Activated CD4-positive, alpha-beta T cell treated with anti-CD3 and anti-CD28 coated beads, Interleukin-2, amount 10 ng/mL, durations not matched to agents 7 days and 5 days (primary cell): ENCODE measurements around the gene TIMM44. TPM values are rescaled to one million over a fixed set of nuclear protein-coding genes. Genes with fewer than 3 reads are reported as not detected.
"Not testable (repeated sequence)": the region's sequence is repeated elsewhere in the genome, so short reads cannot be mapped to it uniquely, and the experiment has no call there.

Source experiments
- CTCF ChIA-PET: fragments of 350-600 bp; sonication (Branson Sonifier 250); formaldehyde crosslinking; loops from one replicate; lab custom pipeline; 2021; ENCODE audit warnings: antibody characterized with exemption; lab: Charles Lee
- POLR2A ChIA-PET: fragments of 350-600 bp; sonication (Branson Sonifier 250); formaldehyde crosslinking; loops from one replicate; lab custom pipeline; 2021; ENCODE audit warnings: antibody characterized with exemption; lab: Charles Lee
- DNase-seq: peaks from one replicate; pipeline ENCODE4 v3.0.0-alpha.2; 2020
- H3K27ac Mint-ChIP-seq: one replicate; pipeline ENCODE4 v1.8.0; 2021; ENCODE audit warnings: mild to moderate bottlenecking, moderate library complexity, mixed read lengths
- H3K27me3 Mint-ChIP-seq: one replicate; pipeline ENCODE4 v1.8.0; 2021; ENCODE audit warnings: mixed read lengths
- H3K36me3 Mint-ChIP-seq: one replicate; pipeline ENCODE4 v1.8.0; 2021; ENCODE audit warnings: low read depth, mixed read lengths
- H3K4me1 Mint-ChIP-seq: one replicate; pipeline ENCODE4 v1.8.0; 2021; ENCODE audit warnings: mixed read lengths
- H3K4me3 Mint-ChIP-seq: one replicate; pipeline ENCODE4 v1.8.0; 2021; ENCODE audit warnings: mild to moderate bottlenecking, moderate library complexity, mixed read lengths
- H3K9me3 Mint-ChIP-seq: one replicate; pipeline ENCODE4 v1.8.0; 2021; ENCODE audit warnings: mixed read lengths
- total RNA-seq, 2 experiments: library from RNA; stranded (reverse); gene quantifications; one replicate each; pipeline ENCODE4 v1.2.3, GENCODE V29; 2021

Gene TIMM44
- total RNA-seq, 2 experiments from 2014 or later, result 44.0 to 59.9 TPM

- POLR2A ChIA-PET, result interaction anchor here (1.0 to 1.4 kb wide), 2 partner anchors 9 to 24 kb away, joined by 3 read pairs; partner anchors contain the start of gene TIMM44
- Mint-ChIP-seq H3K4me3 (peak within 1 kb of the TSS; percentile 87), H3K27ac (peak within 1 kb of the TSS; percentile 94), H3K4me1 (peaks cover 38% of the 10 kb centered on the region), H3K27me3 (peaks cover 35% of the 10 kb centered on the region), H3K9me3 (no peaks in the 10 kb centered on the region), H3K36me3 (peaks cover 8% of the 10 kb centered on the region)
- peak; percentile 97 for DNase-seq
- CTCF ChIA-PET, result interaction anchor here (1.1 to 3.3 kb wide), 8 partner anchors 9 to 239 kb away, joined by 3 to 19 read pairs (median 9); partner anchors contain the start of genes MAP2K7, TIMM44 and TRAPPC5
Observed at GRCh38 chr19:7919610-7920518, 23.6 kb downstream of the TIMM44 start, which contains the start of gene SNAPC2. TSS of gene SNAPC2 (plus strand) at chr19:7920338. CDS start at chr19:7920367, 29 bp downstream.

GRCh38 chr19:7918615-7919421, 24.6 kb downstream of the TIMM44 start:
- Mint-ChIP-seq H3K4me3 (peak overlapping the region; percentile 19), H3K27ac (no peak overlapping the region), H3K27me3 (peaks cover 37% of the 10 kb centered on the region), H3K36me3 (peaks cover 8% of the 10 kb centered on the region), H3K4me1 (peaks cover 36% of the 10 kb centered on the region), H3K9me3 (no peaks in the 10 kb centered on the region)
- DNase-seq, result no peak
- CTCF ChIA-PET, result interaction anchor here (0.6 to 3.3 kb wide), 11 partner anchors 9 to 662 kb away, joined by 3 to 19 read pairs (median 10); partner anchors contain the start of genes LRRC8E, MAP2K7, TIMM44 and TRAPPC5
- POLR2A ChIA-PET, result no interaction called here

DNA sequence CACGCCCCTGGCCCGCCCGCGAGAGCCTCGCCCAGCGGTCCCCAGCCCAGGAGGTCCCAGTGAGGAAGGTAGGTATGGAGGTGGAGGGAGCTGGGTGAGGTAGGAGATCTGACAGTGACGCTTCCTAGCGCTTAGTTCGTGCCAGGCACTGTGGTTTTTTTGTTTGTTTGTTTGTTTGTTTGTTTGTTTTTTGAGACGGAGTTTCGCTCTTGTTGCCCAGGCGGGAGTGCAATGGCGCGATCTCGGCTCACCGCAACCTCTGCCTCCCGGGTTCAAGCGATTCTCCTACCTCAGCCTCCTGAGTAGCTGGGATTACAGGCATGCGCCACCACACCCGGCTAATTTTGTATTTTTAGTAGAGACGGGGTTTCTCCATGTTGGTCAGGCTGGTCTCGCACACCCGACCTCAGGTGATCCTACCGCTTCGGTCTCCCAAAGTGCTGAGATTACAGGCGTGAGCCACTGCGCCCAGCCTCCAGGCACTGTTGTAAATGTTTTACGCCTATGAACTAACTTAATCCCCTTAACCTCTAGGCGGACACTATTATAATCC, 25.3 kb downstream of the TIMM44 start:
- Mint-ChIP-seq H3K4me1 (peaks cover 36% of the 10 kb centered on the region), H3K27me3 (peaks cover 37% of the 10 kb centered on the region), H3K4me3 (peak overlapping the region; percentile 44)
- H3K36me3 Mint-ChIP-seq, POLR2A ChIA-PET, H3K9me3 Mint-ChIP-seq, DNase-seq, H3K27ac Mint-ChIP-seq: not testable (repeated sequence)
- CTCF ChIA-PET, result interaction anchor here (0.6 to 3.3 kb wide), 14 partner anchors 10 to 663 kb away, joined by 3 to 12 read pairs (median 4); partner anchors contain the start of genes LRRC8E, MAP2K7, TIMM44 and TRAPPC5

GRCh38 chr19:7917267-7918061, 26.0 kb downstream of the TIMM44 start:
- H3K9me3 Mint-ChIP-seq, result no peaks in the 10 kb centered on the region
- peak overlapping the region; percentile 63 for H3K4me3 Mint-ChIP-seq
- H3K27me3 Mint-ChIP-seq, result peaks cover 37% of the 10 kb centered on the region
- peak; percentile 51 for DNase-seq
- ChIA-PET CTCF (interaction anchor here (0.6 to 3.3 kb wide), 15 partner anchors 9 to 1945 kb away, joined by 3 to 12 read pairs (median 4); partner anchors contain the start of genes LRRC8E, MAP2K7, TIMM44 and TRAPPC5), POLR2A (no interaction called here)
- peaks cover 36% of the 10 kb centered on the region for H3K4me1 Mint-ChIP-seq
- no peak overlapping the region for H3K27ac Mint-ChIP-seq
- H3K36me3 Mint-ChIP-seq, result peaks cover 8% of the 10 kb centered on the region

GRCh38 chr19:7916955-7917266, 26.6 kb downstream of the TIMM44 start:
- peaks cover 6% of the 10 kb centered on the region for H3K36me3 Mint-ChIP-seq
- POLR2A ChIA-PET, result no interaction called here
- H3K27ac Mint-ChIP-seq, result no peak overlapping the region
- H3K4me1 Mint-ChIP-seq, result peaks cover 33% of the 10 kb centered on the region
- peak overlapping the region; percentile 63 for H3K4me3 Mint-ChIP-seq
- peaks cover 37% of the 10 kb centered on the region for H3K27me3 Mint-ChIP-seq
- H3K9me3 Mint-ChIP-seq, result no peaks in the 10 kb centered on the region
- CTCF ChIA-PET, result interaction anchor here (0.6 to 2.2 kb wide), 6 partner anchors 9 to 1946 kb away, joined by 3 to 10 read pairs (median 5); partner anchors contain the start of genes LRRC8E and MAP2K7
- no peak for DNase-seq

DNA sequence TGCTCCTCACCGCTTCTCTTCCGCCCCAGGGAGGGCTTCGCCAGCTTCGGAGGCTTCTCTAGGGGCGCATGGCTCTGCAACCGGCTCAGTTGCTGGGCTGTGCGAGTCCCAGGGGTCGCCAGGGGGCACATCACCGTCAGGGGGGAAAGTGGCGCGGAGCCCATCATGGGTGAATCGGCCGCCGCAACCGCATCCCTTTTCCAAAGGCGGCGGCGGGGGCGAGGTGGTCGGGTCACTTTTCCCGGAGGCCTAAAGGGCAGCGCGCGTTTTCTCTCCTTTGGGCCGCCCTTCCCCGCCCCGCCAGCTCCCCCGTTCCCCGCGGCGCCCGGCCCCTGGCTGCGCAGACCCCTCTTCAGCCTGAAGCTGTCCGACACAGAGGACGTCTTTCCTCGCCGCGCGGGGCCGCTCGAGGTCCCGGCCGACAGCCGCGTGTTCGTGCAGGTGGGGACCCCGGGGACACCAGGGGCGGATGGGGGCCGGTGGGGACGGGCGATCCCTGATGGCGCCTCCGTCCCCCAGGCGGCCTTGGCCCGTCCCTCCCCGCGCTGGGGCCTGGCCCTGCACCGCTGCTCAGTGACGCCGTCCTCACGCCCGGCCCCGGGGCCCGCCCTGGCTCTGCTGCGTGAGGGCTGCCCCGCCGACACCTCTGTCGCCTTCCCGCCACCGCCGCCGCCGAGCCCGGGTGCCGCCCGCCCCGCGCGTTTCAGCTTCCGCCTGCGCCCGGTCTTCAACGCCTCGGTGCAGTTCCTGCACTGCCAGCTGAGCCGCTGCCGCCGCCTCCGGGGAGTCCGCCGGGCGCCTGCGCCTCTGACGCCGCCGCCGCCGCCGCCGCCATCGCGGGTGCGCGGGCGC, 27.1 kb downstream of the TIMM44 start:
- Mint-ChIP-seq H3K27me3 (peaks cover 37% of the 10 kb centered on the region), H3K4me3 (peak overlapping the region; percentile 63), H3K36me3 (peaks cover 7% of the 10 kb centered on the region), H3K9me3 (no peaks in the 10 kb centered on the region), H3K27ac (no peak overlapping the region), H3K4me1 (peaks cover 27% of the 10 kb centered on the region)
- ChIA-PET POLR2A (interaction anchor here (0.6 kb wide), 1 partner anchor 1333 kb away, joined by 4 read pairs; no protein-coding TSS in a partner anchor), CTCF (interaction anchor here (0.6 to 2.2 kb wide), 5 partner anchors 13 to 1946 kb away, joined by 3 to 5 read pairs (median 4); partner anchors contain the start of gene MAP2K7)
- peak; percentile 66 for DNase-seq

- ChIA-PET CTCF (interaction anchor here (0.6 to 1.5 kb wide), 3 partner anchors 12 to 1630 kb away, joined by 3 to 4 read pairs (median 4); partner anchors contain the start of gene MAP2K7), POLR2A (interaction anchor here (0.6 kb wide), 1 partner anchor 1332 kb away, joined by 4 read pairs; no protein-coding TSS in a partner anchor)
- peaks cover 21% of the 10 kb centered on the region for H3K4me1 Mint-ChIP-seq
- H3K27me3 Mint-ChIP-seq, result peaks cover 37% of the 10 kb centered on the region
- peak overlapping the region; percentile 53 for H3K4me3 Mint-ChIP-seq
- H3K36me3 Mint-ChIP-seq, result peaks cover 10% of the 10 kb centered on the region
- H3K9me3 Mint-ChIP-seq, result no peaks in the 10 kb centered on the region
- no peak for DNase-seq
- H3K27ac Mint-ChIP-seq, result no peak overlapping the region
Observed at GRCh38 chr19:7915250-7916102, 28.0 kb downstream of the TIMM44 start.

DNA sequence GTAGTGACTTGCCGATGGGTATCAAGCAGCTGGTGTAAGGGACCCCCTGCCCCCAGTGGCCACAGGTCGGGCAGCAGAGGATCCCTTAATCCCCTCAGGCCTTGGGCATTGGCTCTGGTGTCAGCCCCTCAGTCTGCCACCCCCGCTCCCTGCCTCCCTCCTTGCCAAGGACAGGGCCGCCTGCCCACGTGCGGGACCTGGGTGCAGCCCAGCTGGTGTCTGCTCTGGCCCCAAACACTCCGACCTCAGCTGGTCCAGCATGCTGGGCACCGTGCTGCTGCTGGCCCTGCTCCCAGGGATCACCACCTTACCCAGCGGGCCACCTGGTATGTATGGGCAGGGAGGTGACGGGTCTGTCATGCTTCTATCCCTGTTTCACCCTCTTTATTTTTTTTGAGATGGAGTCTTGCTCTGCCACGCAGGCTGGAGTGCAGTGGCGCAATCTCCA, 28.8 kb downstream of the TIMM44 start, which contains the start of gene TGFBR3L:
TGFBR3L (plus strand) TSS at position 233 of the 448 bp plus-strand sequence.
- POLR2A ChIA-PET, result no interaction called here
- Mint-ChIP-seq H3K27ac (no peak within 1 kb of the TSS), H3K36me3 (peaks cover 10% of the 10 kb centered on the region), H3K27me3 (peaks cover 32% of the 10 kb centered on the region), H3K4me1 (peaks cover 16% of the 10 kb centered on the region), H3K9me3 (no peaks in the 10 kb centered on the region), H3K4me3 (peak within 1 kb of the TSS; percentile 53)
- DNase-seq, result no peak
- CTCF ChIA-PET, result no interaction called here

GRCh38 chr19:7914099-7914498, 29.4 kb downstream of the TIMM44 start:
- H3K4me1 Mint-ChIP-seq, result peaks cover 14% of the 10 kb centered on the region
- H3K9me3 Mint-ChIP-seq, result no peaks in the 10 kb centered on the region
- DNase-seq, result no peak
- peaks cover 10% of the 10 kb centered on the region for H3K36me3 Mint-ChIP-seq
- H3K4me3 Mint-ChIP-seq, result no peak overlapping the region
- peaks cover 31% of the 10 kb centered on the region for H3K27me3 Mint-ChIP-seq
- POLR2A ChIA-PET, result no interaction called here
- CTCF ChIA-PET, result no interaction called here
- no peak overlapping the region for H3K27ac Mint-ChIP-seq

DNA sequence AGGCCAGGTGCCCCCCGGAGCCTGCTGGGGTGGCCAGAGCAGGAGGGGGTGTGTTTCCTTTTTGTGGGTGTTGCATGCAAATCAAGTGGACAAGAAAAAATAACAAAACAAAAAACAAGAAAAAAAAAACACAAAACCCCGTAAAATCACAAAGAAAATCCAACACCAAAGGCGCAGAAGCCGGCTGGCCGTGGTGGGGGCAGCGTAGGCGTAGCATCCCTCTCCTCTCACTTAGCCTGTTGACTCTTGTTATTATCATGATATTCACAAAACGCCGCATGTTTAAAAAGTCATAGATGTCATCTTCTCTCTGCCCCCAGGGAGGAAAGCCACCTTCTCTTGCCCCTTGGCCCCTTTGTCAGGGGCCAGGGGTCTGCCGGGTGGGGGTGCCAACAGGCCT, 29.8 kb downstream of the TIMM44 start:
- H3K36me3 Mint-ChIP-seq, result peaks cover 10% of the 10 kb centered on the region
- ChIA-PET CTCF (interaction anchor here (1.3 kb wide), 1 partner anchor 10 kb away, joined by 5 read pairs; the partner anchor contains the start of gene MAP2K7), POLR2A (no interaction called here)
- no peak for DNase-seq
- no peaks in the 10 kb centered on the region for H3K9me3 Mint-ChIP-seq
- no peak overlapping the region for H3K27ac Mint-ChIP-seq
- peaks cover 14% of the 10 kb centered on the region for H3K4me1 Mint-ChIP-seq
- no peak overlapping the region for H3K4me3 Mint-ChIP-seq
- H3K27me3 Mint-ChIP-seq, result peaks cover 30% of the 10 kb centered on the region
